NCI-H2196 treated with DMSO at 0.1 percent for 48 hours (cell line): ENCODE results near the gene CDK11B.
A peak's percentile ranks its signal among the peaks of the same experiment; 100 is the strongest.
"Not testable (repeated sequence)": the region's sequence is repeated elsewhere in the genome, so short reads cannot be mapped to it uniquely, and the experiment has no call there.

Experiments used
- DNase-seq: peaks from one replicate; lab custom pipeline; 2025; ENCODE audit not compliant: unreplicated experiment; lab: John Stamatoyannopoulos, UW

The CDK11B gene

DNA sequence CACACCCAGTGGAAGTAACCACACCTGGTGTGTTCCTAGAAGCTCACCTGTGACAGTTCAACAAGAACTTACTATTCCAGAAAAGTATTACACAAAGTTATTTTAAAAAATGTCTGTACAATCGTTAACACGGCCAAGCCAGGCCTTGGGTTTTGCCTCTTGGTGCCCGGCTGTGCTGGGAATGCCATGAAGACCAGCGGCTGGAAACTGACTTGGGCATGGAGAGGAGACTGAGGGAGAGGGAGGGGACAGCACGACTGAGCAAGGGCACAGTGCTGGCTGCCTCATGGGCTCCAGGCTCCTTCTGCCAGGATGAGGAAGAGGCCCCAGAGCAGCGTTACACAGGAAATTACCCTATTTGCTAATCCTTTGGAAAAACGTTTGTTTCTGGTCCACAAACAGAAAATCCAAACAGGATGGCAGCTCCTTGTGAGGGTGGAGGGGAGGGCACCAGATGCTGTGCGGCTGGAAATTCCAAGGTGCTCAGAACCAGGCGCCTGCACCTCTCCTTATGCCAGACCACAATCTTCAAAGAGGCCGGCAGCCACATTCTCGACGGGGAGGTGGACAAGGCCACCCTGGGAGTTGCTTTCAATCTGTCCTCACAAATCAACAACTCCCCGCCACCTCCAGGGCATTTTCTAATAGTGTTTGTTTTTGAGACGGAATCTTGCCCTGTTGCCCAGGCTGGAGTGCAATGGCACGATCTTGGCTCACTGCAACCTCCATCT is 4.2 kb upstream of the CDK11B start:
- DNase-seq: not testable (repeated sequence)

DNA sequence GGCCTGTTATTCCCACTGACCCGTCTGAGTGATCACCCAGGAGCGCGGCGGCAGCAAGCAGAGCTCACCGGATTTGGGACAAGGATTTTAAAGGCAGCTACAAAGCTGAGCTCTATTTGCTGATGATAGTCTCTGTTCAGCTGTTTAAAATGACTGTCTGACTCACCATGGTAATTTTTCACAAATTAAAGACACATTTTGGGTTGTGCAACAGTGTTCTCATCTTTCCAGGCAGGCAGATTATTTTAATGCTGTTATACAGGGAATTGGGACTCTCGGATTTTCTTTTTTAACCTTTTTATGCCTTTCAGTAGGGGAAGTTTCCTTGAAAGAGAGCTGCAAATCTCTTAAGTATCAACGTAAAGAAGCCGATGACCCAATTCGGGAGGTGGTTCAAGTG is 3.6 kb upstream of the CDK11B start:
- not testable (repeated sequence) for DNase-seq

DNA sequence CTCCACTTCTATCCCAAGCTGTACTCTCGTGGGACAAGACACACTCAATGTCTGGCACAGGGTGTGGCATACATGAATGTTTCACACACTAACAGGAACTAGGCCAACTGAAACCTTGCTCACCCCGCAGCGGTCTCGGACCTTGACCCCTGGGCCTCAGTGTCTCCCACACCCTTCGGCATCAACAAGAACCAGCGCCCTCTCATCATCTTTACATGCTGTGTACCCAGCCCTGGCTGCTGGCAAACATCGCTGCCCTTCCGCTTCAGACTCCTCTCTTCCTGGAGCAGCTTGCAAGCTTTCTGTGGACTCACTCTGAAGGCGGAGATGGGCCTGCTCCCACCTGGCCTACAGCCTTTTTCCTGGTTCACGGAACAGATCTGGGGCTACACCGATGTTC is 10.5 kb downstream of the CDK11B start:
- DNase-seq: not testable (repeated sequence)

DNA sequence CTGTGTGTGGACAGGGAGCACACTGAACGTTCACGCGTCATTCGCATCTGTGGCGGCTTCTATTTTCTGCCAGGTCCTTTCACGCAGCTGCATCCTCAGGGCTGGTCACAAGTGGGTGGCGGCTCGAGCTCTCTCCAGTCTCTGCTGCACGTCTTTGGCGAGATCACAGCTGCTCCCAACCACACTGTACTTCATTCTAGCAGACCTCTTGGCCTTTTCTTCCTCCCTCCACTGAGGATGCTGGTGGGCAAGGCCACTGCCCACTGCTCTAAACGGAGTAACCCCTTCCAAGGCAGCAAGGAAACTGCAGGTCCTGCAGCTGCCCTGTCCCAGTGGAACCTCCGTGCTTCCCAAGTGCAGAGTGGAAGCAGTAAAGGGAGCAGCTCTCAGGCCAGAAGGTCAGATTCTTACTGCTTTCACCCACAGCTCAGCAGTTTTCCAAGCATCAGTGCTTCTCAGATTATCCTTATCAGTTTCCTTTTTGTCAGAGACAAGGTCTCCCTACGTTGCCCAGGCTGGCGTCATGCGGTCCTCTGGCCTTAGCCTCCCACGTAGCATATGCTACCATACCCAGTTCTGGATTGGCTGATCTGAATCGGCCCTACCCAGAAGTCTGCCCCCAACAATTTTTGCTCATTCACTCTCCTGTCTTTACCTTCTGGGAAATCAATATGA is 11.1 kb downstream of the CDK11B start:
- DNase-seq: not testable (repeated sequence)

DNA sequence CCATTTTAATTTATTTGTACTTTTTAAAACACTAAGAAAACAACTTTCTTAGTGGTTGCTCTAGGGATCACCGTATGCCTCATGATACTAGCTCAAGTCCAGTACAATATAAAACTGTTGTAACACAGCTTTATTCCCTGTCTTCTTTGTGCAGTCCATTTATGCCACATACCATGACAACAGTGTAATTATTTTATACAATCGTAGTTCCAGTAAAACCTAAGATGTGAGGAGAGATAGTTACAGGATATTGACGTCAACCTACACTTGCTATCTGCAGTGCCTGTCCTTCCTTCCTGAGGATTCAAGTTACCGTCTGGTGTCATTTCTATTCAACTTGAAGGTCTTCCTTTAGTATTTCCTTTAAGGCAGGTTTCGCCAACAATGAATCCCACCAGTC is 12.5 kb downstream of the CDK11B start:
- DNase-seq: not testable (repeated sequence)

DNA sequence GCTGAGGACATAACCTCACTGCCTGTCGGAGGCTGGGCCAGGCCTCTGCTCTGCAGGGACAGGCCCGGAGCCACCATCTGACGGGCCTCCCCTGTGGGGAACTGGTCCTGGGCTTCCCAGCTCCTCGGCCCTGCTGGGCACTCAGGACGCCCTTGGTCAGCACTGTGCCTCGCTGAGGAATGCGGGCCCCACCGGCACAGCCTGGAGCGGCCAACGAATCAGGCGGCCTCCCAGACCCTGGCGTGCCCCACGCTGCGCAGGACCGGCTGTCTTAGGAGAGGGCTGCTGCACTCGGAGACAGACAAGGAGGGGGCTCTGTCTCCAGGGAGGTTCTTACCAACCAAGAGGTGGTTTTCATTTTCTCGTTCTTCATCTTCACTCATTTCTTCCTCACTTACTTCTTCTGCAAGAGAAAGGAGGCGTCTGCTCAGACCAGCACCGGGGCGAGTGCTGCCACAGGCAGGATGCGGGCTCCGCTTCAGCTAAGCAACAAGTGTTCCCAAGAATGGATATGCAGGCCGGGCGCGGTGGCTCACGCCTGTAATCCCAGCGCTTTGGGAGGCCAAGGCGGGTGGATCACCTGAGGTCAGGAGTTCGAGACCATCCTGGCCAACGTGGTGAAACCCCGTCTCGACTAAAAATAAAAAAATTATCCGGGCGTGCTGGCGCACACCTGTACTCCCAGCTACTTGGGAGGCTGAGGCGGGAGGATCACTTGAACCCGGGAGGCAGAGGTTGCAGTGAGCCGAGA is 17.9 kb downstream of the CDK11B start:
- not testable (repeated sequence) for DNase-seq

DNA sequence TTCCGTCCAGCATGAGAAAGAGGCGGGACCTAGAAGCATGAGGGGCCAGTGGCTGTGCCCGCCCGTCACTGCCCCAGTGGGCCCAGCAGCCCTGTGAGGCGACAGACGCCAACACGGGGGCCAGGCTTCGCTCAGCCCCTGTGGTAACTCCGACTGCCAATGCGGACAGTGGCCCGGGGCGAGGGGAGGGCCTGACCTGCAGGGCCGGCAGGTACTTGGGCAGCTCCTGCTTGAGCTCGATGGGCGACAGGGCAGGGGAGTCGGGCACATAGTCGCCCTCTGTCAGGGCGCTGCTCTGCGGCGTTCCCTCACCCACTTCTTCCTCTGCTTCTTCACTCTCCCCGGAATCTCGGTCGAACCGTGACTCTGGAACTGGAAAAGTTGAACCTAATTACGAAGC is 18.7 kb downstream of the CDK11B start:
- not testable (repeated sequence) for DNase-seq

DNA sequence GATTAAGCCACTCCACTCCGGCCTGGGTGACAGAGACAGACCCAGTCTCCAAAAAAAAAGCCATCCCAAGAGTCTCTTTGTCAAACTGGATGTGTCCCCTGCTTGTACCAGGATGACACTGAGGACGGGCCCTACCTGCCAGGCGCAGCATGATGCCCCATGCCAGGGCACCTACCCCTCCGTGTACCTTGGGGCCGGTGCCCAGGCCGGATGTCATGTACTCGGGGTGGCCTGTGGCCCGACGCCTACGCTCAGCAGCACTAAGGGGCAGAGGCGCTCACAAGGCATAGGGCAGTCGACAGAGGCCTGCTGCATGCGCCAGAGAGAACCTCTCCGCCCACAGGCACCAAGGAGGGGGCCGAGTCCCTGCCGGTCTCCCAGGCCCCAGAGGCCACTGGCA is 19.4 kb downstream of the CDK11B start:
- not testable (repeated sequence) for DNase-seq

DNA sequence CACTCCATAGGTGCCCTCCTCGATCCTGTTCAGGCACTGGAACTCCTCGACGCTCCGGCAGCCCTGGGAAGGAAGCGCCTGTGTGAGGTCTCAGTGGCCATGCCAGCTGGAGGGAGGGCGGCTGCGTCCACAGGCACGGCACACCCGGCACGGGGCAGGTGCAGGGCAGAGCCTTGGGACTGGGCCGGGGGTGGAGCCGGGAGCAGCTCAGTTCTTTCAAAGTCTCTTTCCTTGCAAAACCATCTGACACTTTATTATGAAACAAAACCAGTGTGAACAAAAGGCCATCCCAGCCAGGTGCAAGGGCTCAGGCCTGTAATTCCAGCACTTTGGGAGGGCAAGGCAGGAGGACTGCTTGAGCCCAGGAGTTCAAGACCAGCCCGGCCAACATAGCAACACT is 20.3 kb downstream of the CDK11B start:
- not testable (repeated sequence) for DNase-seq

DNA sequence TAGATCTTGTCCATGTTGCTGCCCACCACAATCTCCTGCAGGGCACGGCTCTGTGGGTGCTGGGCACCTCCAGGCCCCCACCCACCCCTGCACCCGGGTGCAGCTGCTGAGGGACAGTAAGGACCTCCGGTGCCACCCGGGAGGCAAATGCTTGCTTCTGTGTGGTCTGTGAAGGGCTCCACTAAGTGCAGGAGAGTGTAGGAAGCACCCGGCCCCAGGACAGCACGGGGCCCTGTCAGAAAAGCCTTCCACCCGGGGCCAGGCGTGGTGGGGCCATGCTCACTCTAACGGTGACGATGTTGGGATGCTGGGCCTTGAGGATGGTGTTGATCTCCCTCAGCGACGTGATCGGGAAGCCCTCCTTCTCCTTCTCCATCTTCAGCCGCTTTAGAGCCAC is 21.3 kb downstream of the CDK11B start:
- DNase-seq: not testable (repeated sequence)

DNA sequence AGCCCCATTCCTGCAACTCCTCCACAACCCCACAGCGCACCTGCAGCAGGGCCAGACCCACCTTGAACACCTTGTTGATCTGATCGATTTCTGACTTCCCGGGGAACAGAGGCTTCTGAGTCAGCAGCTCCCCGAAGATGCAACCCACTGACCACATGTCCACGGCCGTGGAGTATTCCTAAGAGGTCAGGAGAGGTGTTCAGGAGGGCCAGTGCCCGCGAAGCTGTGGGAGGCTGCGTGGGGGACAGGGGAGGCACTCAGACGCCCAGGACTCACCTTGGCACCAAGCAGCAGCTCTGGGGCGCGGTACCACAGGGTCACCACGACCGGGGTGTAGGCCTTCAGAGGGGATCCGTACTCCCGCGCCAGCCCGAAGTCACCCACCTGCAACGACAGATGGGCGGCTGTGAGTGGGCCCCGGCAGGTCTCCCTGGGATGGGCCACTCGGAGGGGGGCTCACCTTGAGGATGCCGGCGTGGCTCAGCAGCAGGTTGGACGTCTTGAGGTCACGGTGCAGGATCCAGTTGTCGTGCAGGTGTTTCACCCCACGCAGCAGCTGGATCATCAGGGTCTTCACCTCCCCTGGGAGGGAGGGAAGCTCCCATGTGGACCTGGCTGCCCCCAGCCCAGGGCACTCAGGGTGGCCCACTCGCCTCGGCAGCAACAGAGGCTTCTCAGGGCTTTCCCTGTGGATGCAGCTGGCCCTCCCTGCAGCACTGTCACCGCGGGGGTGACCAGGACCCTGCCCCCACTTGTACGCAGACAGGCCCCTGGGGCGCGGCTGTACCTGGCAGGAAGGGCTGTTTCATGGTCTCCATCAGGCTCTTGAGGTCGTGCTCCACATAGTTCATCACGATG is 22.0 kb downstream of the CDK11B start:
- not testable (repeated sequence) for DNase-seq

DNA sequence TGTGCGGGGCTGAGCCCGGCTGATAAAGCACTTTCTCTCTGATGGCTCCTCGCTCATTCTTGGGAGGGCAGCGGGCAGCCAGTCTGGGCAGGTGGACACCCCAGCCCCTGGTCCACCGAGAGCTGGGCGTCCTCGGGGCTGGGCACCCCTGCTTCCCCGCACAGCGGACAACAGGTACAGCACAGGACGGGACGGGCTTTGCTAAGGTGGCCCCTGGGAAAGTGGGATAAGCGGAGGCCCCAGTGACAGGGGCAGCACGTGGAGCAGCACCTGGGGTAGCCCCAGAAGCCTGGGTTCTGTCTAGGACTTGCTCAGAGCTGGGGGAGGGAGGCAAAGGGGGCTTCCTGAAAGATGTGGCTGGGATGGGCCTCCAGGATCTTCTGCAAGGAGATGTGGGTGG is 24.2 kb downstream of the CDK11B start:
- not testable (repeated sequence) for DNase-seq

DNA sequence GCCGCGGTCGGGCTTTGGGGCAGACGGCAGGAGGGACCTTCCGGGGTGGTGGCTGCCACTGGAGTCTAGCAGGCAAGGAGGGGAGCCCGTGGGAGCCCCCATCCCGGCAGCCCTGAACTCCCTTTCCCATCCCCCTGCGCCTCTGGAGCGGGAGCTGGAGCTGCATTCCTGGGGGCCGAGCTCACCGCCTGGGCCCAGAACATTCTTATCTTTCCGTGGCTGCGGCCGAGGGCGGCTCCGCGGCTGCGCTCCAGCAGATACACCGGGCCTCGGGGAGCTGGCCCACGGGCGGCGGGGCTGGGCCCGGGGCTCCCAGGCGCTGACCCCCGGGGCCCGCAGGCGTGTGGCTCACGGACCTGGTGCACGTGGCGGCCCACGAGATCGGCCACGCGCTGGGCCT is 25.4 kb downstream of the CDK11B start:
- DNase-seq: not testable (repeated sequence)

DNA sequence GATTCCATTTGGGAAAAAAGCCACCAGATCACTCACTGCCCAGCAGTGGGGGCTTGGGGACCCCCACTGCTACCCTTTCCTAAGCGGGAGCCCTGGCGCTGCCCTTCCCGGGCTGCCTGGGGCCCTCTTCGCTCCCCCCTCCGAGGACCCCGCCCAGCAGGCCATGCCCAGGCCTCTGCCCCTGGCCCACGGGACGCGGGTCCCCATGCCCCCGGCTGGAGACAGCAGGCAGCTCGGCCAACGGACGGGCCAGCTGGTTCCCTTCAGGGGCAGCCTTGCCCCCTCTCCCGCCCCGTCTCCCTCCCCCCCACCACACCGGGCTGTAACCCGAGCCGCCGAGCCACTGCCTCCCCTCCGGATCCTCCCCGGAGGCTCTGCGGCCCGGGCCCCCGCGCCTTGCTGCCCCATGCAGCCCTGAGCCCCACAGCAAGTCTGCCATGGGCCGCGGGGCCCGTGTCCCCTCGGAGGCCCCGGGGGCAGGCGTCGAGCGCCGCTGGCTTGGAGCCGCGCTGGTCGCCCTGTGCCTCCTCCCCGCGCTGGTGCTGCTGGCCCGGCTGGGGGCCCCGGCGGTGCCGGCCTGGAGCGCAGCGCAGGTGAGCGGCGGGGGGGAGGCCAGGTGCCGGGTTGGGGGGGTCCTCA is 26.9 kb downstream of the CDK11B start, which contains the start of gene MMP23B:
Gene MMP23B, plus strand, starts transcription at position 392 of the 639 bp plus-strand sequence. Its CDS starts 46 bp downstream, at position 438.
- DNase-seq: no peak

DNA sequence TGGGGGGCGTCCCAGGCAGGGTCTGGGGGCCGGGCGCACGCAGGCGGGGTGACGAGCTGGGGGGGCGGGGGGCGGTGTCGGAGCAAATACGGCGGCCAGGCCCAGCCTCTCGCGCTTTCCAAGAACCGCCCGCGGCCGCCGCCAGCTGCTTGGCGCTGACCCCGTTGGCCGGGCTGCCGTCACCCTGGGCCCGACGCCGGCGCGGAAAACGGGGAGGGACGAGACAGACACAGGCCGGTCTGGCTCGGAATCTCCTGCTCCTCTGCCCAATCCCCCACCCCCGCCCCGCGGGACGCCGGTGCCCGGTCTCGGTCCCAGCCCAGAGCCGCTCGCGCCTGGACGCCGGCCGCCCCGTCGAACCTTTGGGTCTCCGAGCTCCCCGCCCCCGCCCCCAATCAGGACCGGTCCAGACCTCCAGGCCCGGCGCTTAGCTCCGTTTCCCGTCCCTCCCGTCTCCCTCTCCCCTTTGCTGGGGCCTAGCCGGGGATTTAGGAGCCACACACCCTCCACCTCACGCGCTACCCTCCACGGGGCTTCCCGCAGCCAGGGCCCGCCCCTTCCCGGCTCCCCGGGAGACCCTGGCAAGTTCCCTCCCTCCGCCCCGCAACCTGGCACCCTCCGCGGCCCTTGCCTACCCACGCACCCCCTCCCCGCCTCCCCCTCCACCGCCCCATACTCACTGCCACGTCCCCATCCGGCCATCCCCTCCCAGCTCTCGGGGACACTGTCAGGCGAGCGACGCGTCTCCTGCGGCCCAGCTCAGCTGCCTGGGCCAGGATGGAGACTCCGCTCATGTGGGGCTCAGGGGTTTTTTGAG is 27.6 kb downstream of the CDK11B start:
- DNase-seq: peak; percentile 31

DNA sequence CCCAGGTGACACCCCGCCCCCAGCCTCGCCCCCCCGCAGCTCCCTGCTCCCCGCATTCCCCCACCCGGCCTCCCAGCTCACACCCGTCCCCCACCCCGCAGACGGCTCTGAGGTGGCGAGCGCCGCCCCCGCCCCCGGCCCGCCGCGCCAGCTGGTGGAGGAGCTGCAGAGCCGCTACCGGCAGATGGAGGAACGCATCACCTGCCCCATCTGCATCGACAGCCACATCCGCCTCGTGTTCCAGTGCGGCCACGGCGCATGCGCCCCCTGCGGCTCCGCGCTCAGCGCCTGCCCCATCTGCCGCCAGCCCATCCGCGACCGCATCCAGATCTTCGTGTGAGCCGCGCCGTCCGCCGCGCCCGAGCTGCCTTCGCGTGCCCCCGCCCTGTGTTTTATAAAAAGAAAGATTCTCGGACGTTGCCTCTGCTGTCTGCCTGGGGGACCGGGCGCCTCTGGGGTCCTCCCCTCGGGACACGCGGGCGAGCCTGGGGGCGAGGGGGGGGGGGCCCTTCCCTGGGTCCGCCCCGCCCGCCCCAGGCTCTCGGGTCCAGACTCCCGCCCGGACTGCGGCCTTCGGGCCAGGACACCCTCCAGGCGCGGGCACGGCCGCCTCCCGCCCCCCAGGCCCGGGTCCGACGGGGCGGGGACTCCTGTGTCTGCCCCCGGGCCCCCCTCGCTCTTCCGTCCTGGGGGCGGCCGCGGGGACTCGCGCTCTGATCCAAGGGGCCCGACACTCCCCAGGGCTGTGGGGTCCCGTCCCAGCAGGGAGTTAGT is 28.4 kb downstream of the CDK11B start:
- DNase-seq: peak; percentile 88

DNA sequence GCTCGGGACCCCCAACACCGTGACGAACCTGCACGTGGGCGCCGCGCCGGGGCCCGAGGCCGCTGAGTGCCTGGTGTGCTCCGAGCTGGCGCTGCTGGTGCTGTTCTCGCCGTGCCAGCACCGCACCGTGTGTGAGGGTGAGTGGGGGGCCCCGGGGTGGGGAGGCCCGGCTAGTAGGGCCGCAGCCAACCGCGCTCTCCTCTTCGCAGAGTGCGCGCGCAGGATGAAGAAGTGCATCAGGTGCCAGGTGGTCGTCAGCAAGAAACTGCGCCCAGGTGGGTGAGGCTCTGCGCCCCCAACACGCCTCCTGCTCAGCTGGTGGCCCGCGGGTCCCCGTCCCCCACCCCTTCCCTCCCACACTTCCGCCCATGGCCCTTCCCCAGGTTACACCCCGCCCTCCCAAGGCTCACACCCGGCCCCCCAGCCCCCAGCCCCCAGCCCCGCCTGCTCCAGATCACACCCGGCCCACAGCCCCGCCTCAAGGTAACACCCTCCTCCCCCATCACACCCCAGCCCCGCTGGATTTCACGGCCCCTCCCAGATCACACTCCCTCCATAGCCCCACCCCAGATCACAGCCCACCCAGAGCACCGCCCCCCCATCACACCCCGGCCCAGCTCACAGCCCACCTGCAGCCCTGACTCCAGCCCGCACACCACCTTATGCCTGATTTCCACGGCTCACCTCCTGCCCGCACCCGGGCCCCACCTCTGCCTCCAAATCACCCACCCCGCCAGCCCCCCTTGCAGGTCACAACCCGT is 29.2 kb downstream of the CDK11B start:
- DNase-seq: no peak
